GM18526 (cell line): Measurements from ENCODE around the gene S100A13.

Experiments
- POLR2A ChIP-seq: IDR thresholded peaks from 3 replicates; pipeline ENCODE4 v1.6.1; 2011; ENCODE audit not compliant: insufficient read length; ENCODE audit errors: extremely low read depth

S100A13 gene

DNA sequence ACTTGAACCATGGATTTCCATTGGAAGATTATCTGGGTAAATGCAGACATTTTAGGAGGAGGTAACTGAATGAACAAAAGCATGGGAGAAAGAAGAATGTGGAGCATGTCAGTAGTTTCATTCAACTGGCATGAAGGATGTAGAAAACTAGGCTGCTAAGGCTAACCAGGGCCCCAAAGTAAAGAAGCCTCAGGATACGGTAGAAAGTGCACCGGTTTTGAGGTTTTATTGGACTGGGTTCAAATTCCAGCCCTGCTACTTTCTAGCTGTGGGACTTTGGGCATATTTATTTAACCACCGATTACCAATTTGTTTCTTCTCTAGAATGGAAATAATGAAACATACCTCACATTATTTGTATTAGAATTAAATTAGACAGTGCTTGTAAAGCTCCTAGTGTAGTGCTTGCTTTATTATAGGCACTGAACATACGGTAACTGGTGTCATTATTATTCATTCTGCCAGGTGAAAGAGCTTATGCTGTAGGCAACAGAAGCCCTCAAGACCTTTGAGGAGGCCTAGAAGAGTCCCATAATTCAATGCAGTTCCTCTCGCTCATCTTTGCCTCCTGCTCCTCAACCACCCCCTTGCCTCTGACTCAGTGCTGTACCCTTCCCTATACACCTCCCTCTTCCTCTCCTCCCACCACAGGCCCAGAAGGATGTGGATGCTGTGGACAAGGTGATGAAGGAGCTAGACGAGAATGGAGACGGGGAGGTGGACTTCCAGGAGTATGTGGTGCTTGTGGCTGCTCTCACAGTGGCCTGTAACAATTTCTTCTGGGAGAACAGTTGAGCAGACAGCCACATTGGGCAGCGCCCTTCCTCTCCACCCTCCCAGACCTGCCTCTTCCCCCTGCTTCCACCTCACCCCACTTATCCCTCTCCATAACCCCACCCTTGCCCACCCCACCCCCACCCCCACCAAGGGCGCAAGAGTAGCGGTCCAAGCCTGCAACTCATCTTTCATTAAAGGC, 4.0 kb upstream of the S100A13 start:
- no peak for TF ChIP-seq POLR2A

DNA sequence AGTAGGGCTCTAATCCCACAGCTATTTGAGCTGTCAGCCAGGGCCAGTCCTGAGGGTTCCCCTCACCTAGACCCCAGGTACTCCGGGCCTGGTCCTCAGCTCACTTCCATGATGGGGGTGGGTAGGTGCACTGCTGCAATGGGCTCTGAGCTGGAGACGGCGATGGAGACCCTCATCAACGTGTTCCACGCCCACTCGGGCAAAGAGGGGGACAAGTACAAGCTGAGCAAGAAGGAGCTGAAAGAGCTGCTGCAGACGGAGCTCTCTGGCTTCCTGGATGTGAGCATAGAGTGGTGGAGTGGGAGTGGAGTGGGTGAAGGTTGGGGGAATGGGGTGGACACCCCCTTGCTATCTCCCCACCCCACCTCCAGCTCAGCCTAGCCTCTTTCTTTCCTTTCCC, 3.1 kb upstream of the S100A13 start:
- TF ChIP-seq POLR2A = no peak

DNA sequence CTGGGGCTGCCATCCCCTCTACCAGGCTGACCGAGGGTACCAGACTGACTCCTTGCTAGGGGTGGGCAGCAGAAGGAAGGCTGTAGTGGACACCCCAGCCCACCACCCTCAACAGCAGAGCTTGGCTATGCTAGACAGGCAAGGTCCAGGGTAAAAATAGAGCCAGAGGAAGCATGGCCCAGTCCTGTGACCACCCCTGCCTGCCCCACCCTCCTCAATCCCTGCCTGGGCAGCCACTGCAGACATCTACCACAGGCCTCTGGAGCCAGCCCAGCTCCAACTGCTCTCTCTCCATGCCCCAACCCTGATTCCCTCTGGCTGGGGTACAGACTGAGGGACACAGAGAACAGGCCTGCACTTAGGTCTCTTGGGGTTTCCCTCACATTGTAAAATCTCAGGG, 2.7 kb upstream of the S100A13 start:
- TF ChIP-seq POLR2A = no peak

DNA sequence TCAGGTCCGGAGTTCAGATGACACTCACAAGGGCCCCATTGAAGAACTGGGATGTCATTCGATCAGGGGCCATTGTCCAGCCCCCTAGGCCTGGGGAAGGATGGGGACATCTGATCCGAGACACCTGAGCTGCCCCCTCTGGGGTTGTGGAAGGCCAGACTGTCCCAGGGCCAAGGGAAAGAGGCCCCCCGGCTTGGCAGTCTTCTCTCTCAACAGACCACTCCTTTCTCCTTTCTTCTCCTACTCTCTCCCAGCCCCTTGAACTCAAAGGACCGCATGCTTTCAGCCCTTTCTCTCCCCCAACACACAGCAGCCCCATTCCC, 2.0 kb upstream of the S100A13 start:
- no peak for TF ChIP-seq POLR2A

DNA sequence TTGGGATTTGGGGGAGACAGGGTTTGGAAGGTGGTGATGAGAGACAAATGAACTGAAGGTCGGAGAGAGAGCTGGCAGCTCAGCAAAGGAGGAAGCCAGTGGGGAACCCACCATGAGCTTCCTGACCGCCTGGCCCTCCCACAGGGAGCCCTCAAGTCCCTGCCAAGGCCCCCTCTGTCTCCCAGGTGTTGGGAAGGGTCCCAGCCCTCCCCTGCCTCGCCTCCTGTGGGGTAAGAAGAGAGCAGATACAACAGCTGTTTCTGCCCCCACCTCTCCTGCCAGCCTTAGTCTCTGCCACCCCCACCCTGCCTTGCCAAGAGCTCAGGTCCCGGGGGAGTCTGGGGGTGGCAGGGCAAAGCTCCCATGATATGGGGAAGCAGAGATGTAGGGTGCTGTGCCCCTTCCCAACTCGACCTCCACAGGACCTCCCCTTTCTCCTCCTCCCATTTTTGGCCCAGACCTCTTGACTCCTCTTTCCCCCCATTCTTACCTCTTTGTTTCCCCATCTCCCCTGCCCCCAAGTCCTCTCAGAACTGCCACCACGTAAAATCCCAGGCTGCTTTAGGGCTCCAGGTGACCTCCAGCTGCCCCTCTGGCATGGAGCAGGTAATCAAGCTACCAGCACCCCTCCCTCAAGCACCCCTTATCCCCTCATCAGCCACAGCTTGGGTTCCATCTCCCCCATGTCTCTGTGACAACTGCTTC, 1.5 kb upstream of the S100A13 start:
- no peak for TF ChIP-seq POLR2A

DNA sequence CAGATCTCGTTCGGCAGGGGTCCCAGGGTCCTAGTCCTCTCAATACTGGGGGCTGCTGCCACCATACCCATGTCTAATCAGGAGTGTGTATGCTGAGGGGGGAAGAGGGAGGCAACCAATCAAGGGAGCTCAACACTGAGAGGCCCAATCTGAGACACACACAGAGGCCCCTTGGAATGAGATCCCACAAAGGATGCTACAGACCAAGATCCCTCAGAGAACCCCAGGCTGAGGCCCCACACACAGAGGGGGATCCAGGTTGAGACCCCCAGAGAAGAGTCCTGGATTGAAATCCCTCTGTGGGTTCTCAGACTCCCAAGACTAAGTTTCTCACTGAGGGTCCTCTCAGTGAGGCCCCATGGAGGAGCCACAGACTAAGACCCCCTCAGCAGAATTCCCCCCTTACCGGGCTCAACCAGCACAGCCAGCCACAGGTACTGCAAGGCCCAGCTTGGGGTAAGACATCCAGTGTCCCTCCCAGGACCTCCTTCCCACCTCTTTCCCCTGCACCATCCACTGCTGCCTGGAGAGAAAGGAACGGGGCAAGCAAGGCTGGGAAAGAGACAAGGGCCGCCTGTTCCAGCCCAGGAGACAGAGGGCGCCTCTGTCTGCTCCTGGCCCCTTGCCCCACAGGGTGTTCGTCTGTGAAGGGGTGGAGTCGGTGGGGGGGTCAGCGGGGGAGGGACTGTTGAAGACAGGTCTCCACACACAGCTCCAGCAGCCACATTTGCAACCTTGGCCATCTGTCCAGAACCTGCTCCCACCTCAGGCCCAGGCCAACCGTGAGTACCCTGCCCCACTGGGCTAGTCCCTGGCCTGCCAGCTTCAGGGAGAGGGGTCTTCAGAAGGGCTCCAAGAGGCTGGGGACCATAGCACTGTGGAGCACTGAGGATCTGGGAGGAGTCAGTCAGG, 666 bp upstream of the S100A13 start, which contains the start of gene S100A1:
S100A1 (plus strand) TSS at position 720 of the 912 bp plus-strand sequence. CDS start 2,088 bp downstream, outside the sequence.
- TF ChIP-seq POLR2A = no peak

DNA sequence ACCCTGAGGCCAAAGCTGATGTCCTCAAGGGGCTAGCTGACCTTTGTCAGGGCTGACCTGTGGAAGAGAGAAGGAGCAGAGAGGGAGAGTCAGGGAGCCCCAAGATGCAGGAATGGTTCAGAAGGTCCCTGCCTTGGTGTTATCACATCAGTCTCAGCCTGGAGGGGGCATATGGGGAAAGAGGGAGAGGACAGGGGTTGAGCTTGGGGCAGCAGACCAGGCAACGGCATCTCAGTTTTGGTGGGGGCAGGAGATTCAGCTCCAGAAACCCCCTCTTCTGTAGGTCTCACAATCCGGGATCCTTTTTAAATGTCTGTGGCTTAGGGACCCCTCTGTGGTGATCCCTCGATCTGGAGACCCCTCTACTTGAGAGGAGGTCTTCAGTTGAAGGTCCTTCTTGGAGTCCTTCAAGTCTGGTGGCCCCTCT, 815 bp downstream of the S100A13 start:
- no peak for TF ChIP-seq POLR2A

DNA sequence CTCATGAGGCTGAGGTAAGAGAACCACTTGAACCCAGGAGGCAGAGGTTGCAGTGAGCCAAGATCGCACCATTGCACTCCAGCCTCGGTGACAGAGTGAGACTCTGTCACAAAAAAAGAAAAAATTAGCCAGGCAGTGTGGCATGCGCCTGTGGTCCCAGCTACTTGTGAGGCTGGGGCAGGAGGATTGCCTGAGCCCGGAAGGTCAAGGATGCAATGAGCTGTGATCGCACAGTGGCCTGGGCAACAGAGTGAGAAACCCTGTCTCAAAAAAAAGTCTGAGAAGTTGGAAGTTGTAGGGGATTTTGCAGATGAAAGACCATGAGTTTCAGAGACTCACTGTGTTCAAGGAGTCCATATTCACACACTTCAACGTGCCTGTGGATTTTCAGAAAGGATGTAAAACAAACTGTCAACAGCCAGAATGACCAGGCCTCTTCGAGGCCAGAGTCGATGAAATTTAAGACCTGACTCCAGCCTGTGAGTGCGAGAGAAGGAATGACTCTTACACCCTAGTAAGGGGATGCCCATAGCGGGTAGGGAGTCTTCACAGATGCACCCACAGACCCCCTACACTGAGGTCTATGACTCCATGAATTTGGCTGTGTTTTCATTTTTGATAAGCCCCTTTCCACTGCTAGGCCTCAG, 2.2 kb downstream of the S100A13 start:
- no peak for TF ChIP-seq POLR2A

DNA sequence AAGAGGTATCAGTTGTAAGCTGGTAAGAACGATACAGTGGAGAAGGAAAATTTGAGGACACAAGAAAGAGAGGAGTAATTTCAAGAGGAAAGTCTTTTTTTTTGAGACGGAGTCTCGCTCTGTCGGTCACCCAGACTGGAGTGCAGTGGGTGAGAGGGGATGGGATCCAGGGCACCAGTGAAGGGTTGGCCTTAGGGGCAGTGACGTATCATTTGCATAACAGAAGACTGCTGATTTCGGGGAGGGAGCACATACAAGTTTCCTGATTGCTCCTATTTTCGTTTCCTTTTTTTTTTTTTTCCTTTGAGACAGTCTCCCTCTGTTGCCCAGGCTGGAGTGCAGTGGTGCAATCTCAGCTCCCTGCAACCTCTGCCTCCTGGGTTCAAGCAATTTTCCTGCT, 4.2 kb downstream of the S100A13 start:
- TF ChIP-seq POLR2A = no peak

DNA sequence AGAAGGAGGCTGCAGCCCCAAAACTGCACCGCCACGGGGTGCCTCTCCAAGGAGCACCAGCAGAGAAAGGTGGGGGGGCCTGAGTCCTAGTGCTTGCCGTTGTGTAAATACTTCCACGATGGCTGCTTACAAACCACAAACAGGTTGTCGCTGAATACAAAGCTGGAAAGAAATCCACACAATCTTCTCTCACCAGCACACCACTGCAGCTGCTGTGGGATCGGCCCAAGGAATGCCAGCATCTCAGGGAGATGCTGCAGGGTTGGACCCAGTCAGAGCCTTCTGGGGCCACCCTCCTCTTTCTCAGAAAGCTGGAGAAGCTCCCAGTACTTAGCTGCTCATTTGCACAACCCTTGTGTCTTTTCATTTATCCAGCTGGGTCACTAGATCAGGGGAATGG, 8.1 kb downstream of the S100A13 start:
- no peak for TF ChIP-seq POLR2A

DNA sequence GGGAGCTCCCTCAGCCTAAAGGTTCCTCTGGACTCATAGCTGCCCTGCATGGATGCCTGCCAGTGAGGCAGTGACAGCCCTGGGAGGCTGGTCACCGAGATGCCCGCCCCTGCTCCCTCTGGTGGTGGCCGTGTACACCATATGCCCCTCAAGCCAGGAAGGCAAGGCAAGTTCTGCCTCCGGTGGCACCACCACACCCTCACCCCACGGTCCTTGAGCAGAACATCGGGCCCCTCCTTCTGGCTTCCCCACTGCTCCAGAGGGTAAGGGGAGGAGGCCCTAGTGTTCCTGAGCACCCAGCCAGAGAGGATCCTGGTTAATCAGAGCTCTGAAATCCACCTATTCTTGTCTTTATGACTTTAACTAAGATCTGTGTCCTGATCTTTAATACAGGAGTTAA, 9.6 kb downstream of the S100A13 start:
- no peak for TF ChIP-seq POLR2A

DNA sequence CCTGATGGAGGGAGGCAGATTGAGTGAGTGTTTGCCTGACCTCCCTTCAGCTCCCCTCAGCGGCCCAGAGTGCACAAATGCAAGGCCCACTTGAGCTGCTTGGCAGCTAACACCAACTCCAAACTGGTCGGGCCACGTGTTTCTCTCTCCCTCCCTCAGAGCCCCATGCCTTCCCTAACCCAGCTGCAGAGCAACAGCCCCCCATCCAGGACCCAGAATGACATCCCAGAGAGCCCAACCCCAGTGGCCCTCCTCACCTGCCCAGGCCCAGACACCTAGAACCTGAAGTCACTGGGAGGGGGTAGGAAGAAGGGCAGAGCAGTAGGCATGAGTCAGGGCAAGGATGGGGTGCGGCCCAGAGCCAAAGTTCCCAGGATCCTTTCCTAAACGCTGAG, 10.4 kb downstream of the S100A13 start:
- no peak for TF ChIP-seq POLR2A

DNA sequence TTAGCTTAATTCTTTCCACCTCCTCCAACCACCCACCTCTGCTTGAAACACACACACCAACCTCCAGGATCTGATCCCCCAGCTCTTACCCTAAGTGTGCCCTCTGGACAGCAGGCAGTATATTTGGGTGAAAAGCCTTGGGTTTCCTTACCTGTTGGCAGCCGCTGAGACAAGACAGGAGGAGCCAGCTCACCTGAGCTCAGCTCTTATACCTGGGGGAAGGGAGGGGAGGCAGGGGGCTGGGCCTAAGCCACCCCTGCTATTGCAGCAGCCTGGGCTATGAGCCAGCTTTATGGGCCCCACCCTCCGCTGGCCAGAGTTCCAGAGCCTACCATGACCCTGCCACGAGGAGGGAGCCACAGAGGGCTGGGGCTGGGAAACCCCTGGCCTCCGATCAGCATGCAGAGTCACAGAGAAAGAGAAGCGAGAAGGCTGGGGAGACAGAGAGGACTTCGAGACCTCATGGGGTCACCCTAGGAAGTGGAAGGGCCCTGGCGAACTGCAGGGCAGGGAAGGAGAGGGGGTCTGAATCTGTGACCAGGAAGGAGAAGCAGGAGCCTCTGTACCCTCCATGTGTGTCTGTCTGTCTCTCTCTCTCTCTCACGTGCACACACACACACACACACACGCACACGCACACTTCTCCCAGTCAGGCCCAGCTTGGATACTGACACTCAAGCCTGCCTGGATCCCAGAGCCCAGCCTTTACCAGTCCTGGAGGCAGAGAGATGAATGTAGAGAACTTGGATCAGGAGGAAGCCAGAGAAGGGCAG, 11.0 kb downstream of the S100A13 start, which contains the start of gene S100A14:
S100A14 (minus strand) TSS at position 182 of the 773 bp plus-strand sequence. CDS start 467 bp downstream, outside the sequence.
- no peak for TF ChIP-seq POLR2A

DNA sequence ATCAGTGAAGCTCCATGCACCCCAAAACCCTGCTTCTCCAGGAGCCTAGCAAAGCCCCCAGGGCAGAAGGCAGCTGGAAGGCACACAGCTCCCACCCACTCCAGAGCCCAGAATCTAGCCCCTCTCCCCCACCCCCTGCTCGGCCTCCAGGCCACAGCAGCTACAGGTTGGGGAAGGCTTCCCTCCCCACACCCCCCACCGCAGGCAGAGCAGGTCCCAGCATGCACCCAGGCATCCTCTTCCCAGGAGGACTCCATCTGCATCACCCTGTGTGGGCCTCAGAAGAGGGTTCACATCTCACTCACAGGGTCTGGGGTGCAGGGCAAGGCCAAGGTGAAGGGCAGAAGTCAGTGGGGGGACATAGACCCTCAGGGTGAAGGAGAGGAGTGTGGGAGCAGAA, 11.9 kb downstream of the S100A13 start:
- no peak for TF ChIP-seq POLR2A
